Activated CD4-positive, alpha-beta T cell treated with anti-CD3 and anti-CD28 coated beads, Interleukin-2, amount 50 U/mL, for 48 hours (primary cell): ENCODE measurements around the gene SREBF2.
"Not testable (repeated sequence)": the region's sequence is repeated elsewhere in the genome, so short reads cannot be mapped to it uniquely, and the experiment has no call there.

Experiments
- DNase-seq, 2 experiments: peaks; one replicate each; pipeline ENCODE4 v3.0.0-alpha.2; 2020

The SREBF2 gene

DNA sequence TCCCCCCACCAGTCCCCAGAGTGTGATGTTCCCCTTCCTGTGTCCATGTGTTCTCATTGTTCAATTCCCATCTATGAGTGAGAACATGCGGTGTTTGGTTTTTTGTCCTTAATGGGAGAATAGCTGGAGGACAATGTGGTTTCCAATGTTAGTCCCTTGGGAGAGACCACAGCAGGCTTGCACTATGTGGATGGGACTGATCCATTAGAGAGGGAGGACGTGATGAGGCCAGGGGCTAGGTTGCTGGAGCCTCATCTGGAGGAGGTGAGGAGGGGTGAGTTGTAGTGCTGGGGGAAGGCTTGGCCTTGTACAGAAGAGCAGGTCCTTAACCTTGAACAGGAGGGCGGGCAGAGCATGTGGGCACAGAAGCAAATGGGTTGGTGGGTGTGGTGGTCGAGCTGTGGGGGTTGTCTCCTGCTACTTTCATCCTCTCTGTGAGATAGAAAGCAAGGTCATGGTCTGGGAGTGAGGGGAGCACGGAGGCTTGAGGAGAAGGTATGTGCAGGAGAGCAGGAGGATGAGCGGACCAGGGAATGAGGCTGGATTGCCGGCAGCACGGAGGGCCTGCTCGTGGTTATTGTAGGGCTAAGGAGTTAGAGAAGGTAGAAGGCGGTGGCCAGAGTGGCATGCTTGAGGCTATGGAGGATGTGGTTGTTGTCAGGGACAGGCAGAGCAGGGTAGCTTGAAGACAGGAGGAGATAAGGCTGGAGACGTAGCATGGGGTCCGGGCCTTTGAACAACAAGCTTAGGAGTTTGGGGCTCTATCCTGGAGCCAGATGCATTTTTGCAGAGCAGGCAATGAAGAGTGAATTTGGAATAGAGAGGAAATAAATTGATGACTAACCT, 11.2 kb upstream of the SREBF2 start:
- no peak for DNase-seq

GRCh38 chr22:41822317-41823057, 10.4 kb upstream of the SREBF2 start:
- DNase-seq, result peak in 1 of 2 experiments; percentile 41

- DNase-seq, result no peak
Observed at GRCh38 chr22:41823797-41824196, 9.1 kb upstream of the SREBF2 start.

DNA sequence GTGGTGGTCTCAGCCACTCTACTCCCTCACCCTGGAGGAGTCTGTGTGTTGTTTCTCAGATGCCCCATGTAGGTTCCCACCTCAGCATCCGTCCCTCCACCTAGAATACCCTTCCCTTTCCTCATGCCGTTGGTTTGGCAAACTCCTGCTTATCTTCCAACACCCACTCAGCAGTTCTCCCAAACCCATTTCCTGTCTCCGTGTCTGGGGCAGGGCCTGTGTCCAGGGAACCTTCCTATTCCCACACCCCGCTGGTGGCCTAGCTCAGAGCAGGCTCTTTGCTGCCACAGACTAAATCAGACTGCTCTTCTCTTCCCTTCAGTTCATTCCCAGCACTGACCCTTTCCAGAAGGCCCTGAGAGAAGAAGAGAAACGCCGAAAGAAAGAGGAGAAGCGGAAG, 7.5 kb upstream of the SREBF2 start:
- DNase-seq, result no peak

DNA sequence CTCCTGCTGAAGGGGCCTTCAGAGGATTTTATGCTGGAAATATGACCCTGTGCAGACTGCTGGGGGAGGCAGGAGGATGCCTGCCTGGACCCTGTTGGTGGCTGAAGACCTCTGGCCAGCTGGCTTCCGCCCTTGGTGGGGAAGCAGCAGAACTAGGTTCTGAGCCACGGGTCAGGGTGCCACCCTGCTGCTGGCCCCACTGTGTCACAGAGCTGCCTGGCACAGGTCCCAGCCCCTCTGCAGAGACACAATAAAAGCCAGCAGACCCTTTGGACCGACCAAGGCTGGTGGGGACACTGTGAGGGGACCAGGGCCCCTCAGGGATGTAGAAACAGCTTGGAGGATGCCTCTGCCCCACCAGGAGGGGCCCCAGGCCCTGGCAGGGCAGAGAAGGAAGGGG, 6.9 kb upstream of the SREBF2 start:
- no peak for DNase-seq

- DNase-seq, result no peak
Observed at GRCh38 chr22:41826430-41827383, 6.2 kb upstream of the SREBF2 start.

GRCh38 chr22:41827671-41828070, 5.2 kb upstream of the SREBF2 start:
- DNase-seq, result no peak

- DNase-seq, result no peak
Observed at GRCh38 chr22:41828516-41828915, 4.4 kb upstream of the SREBF2 start.

DNA sequence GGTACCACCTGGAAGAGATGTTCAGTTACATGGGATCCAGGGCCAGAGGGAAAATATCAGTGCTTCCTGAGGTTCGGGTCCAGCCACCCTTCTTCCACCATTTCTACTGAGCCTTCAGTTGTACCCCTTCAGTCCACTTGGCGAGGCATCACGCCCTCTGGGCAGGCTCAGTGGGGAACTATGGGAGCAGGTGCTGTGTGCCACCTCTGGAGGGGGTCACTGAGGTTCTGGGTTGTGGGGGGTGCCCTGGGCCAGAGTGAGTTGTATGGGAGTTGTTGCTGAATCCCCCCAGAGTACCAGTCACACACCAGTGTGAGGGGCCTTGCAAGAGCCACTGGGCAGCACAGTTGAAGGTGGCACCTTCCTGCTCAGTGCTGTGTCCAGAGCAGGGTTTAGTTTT, 2.7 kb upstream of the SREBF2 start:
- no peak for DNase-seq

GRCh38 chr22:41831383-41831782, 1.5 kb upstream of the SREBF2 start:
- no peak for DNase-seq

GRCh38 chr22:41831828-41832552, 915 bp upstream of the SREBF2 start:
- DNase-seq, result no peak

GRCh38 chr22:41833369-41834004, 582 bp downstream of the SREBF2 start:
- peak; percentile 48 to 55 for DNase-seq

GRCh38 chr22:41834005-41834944, 1.4 kb downstream of the SREBF2 start:
- no peak for DNase-seq

DNA sequence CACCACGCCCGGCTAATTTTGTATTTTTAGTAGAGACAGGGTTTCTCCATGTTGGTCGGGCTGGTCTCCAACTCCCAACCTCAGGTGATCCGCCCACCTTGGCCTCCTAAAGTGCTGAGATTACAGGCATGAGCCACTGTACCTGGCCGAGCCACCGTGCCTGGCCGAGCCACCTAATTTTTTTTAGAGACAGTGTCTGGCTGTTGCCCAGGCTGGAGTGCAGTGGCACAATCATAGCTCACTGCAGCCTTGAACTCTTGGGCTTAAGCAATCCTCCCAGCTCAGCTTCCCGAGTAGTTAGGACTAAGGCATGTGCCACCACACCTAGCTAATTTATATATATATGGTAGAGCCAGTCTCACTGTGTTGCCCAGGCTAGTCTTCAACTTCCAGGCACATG, 2.6 kb downstream of the SREBF2 start:
- not testable (repeated sequence) for DNase-seq

- no peak for DNase-seq
Observed at GRCh38 chr22:41836551-41836950, 3.6 kb downstream of the SREBF2 start.

DNA sequence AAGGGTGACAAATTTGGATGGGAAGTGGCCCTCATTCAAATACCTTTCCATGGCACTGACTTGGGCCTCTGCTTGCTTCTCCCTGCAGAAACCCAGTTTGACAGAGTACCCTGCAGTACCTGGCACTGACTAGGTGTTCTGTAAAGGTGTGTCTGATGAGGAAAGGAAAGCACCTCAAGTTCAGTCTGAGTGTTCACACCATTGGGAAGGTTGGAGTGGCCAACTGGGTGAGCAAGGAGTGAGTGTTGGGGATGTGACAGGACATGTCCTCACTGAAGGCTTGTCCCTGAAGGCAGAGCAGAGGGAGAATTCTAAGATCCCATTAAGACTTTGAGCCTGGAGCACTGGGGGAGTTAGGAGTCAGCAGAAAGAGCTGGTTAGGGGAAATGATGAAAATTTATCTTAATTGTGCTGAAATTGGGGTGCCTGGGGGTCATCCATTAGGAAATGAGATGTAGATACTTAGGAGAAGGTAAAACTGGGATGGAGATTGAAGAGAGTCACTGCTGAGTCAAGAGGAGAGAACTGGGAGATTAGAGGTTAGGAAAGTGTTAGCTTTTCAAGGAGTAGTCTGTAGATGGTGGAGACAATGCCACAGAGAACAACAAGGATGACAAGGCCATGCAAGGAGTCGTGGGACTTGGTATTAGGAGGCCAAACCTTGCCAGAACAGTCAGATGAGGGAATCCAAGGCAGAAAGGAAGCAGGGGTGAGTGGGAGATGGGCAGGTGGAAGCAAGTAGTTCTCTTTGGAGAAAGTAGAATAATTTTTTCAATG, 6.1 kb downstream of the SREBF2 start:
- no peak for DNase-seq

GRCh38 chr22:41840216-41840615, 7.3 kb downstream of the SREBF2 start:
- DNase-seq, result no peak

- no peak for DNase-seq
Observed at GRCh38 chr22:41841085-41841712, 8.3 kb downstream of the SREBF2 start.
